LoVo (cell line): ENCODE data around the gene NVL.

Experiments
- DNase-seq: peaks from one replicate; pipeline ENCODE4 v3.0.0-alpha.2; 2016; ENCODE audit warnings: low spot score

The NVL gene

DNA sequence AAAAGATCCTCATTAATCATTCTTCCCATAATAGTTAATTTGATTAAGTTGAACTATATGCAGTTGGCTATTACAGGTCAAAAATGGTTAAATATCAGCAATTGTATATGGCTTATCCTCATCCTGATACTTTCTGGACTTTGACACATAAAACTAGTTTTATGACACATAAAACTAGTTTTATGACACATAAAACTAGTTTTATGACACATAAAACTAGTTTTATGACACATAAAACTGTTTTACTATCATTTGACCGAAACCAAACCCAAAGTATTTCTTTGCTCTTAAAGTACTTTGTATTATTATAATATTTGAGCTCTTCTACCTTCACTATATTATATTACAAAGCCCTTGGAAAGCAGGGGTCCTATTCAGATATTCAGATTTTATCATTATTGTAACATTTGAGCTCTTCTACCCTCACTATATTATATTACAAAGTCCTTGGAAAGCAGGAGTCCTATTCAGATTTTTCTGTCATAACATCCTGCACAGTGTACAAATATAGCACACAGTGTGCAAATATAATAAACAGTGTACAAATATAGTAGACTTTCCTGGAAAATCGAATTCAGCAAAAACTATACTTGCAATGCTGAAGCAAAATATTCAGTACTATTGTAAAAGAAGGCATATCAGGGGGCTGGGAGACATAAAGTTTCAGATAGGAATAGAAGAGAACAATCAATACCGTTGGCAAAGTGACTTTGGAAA is 53.0 kb downstream of the NVL start:
- DNase-seq: peak; percentile 24

GRCh38 chr1:224274970-224275626 is 54.9 kb downstream of the NVL start:
- DNase-seq: no peak

GRCh38 chr1:224273641-224274040 is 56.3 kb downstream of the NVL start:
- DNase-seq: peak; percentile 16

DNA sequence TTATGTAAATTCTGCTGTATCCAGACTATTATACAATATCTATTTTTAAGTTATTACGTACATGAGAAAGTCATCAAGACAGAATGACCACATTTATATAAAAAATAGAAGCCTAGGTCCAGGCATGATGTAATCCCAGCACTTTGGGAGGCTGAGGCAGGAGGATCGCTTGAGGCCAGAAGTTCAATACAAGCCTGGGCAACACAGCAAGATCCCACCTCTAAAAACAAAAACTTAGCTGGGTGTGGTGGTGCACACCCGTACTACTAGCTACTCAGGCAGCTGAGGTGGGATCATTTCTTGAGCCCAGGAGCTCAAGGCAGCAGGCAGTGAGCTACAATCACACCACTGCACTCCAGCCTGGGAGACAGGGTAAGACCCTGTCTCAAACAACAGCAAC is 58.9 kb downstream of the NVL start:
- no peak for DNase-seq

GRCh38 chr1:224267925-224268324 is 62.0 kb downstream of the NVL start:
- DNase-seq: no peak

GRCh38 chr1:224266915-224267856 is 62.8 kb downstream of the NVL start:
- DNase-seq: no peak

DNA sequence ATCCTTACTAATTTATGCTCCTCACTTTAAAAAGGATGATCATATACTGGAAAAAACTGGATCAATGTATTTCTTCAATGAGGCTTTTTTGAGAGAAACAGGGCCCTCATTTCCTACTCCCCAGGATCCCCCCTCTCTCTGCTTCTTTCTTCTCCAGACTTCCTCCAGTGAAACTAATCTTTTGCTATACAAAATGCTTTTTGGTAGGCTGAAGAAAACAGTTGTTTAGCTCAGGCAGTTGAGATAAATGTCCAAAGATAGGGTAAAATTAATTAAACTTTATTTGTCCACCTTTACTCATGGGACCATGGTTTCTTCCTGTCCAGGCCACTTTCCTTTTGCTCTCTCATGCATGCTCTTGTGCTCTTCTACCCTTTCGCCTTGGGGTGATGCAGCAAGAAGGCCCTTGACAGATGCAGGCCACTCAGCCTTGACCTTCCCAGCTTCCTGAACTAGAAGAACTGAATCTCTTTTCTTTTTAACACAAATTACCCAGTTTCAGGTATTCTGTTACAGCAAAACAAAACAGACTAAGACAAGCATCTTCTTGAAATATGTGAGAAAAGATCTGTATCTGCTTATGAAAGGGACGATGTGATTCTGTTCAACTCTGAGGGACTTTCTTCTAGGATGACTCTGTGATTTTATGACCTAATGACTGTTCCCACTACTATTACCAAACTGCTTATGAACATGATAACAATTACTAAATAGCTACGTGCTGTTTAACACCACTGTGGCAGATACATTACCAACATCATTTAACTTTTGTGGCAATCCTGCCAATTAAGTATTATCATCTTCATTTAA is 63.7 kb downstream of the NVL start:
- no peak for DNase-seq

GRCh38 chr1:224264321-224264720 is 65.7 kb downstream of the NVL start:
- no peak for DNase-seq

GRCh38 chr1:224262373-224263054 is 67.5 kb downstream of the NVL start:
- DNase-seq: no peak

- DNase-seq: no peak
These were observed 70.0 kb downstream of the NVL start for GRCh38 chr1:224259986-224260385.

- no peak for DNase-seq
These were observed 71.6 kb downstream of the NVL start for GRCh38 chr1:224258351-224258750.

DNA sequence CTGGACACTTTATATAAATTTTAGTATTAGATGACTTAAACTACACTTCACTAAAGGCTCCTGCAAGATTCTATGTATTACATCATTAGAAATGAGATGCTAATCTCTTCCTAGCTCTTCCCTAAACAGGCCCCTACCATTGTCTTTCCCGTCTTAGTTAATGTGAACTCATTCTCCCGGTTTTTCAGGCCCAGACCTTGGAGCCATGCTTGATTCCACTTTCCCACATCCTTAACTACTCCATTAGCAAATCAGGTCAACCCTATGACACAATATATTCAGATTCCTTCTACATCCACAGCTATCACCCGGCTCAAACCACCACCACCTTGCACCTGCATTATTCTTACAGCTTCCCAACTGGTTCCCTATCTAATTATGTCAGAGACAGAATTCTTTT is 73.3 kb downstream of the NVL start:
- DNase-seq: no peak

- DNase-seq: no peak
These were observed 76.3 kb downstream of the NVL start for GRCh38 chr1:224253721-224254120.

- no peak for DNase-seq
These were observed 77.5 kb downstream of the NVL start for GRCh38 chr1:224252479-224252878.

DNA sequence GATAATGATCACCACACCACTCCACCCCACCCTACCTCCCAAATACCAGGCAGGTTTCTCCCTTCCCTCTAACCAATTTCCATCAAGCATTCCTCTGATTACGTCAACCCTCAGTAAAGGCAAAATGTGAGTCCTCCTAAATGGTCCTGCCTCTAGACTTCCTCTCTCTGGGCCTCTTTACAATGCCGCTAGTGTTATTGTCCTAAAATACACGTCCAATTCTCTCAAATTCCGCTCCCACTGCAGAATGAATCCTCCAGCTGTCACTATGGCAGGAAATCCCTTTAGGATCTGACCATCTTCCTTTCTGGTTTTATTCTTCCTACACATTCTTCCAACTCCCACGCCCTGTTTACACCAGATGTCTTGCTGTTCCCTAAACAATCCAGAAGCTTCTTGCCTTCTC is 78.2 kb downstream of the NVL start:
- no peak for DNase-seq

DNA sequence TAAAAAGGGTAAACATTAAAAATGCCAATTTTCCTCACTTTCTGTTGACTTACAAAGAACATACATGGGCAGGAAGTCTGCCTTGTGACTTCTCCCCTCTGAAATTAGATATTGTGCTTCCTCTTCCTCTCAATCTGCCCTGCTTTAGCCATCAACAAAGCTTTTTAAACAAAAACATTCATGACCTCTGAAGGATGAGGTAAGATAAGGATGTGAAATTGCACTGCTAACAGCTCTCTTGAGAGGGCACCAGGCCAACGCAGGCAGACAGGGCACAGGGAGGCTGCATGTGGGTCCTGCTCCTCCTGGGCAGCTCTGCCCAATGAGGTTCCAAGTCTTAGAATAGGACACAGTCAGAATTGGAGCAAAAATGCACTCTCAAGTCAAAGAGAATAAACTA is 84.8 kb downstream of the NVL start:
- DNase-seq: no peak

GRCh38 chr1:224238756-224239155 is 91.2 kb downstream of the NVL start:
- no peak for DNase-seq

GRCh38 chr1:224238212-224238611 is 91.8 kb downstream of the NVL start:
- DNase-seq: no peak

- no peak for DNase-seq
These were observed 92.7 kb downstream of the NVL start for GRCh38 chr1:224237119-224237881.

DNA sequence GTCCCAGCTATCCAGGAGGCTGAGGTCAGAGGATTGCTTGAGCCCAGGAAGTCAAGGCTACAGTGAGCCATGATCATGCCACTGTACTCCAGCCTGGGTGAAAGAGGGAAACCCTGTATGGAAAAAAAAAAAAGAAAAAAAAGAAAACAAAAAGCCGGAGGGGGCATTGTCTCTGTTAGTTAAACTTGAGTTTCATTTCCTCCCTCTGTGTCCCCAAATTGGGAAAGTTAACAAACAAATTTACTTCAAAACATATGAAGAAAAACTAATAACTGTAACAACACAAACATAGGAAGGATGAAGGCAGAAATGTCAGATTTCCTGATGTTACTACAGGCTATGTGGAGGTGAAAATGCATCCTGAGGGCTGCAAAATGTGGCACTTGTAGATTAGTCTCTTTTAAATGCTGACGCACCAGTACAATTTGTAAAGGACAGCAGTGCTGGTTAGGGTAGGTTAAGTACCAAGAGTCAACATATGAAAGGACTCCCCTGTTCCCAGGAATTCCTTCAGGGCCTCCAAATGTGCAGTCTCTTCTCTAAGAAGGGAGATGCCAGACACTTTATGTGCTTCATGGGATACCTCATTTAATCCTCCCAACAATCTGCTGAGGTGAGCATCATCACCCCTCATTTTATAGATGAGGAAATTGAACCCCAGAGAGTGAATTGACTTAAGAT is 94.0 kb downstream of the NVL start:
- no peak for DNase-seq
